ENCODE measurements around the gene PPARGC1A.

- TF ChIP-seq POLR2AphosphoS5 (IDR thresholded peaks at IDR 0.05) (no peak), CTCF (IDR thresholded peaks at IDR 0.05) (no peak)
Measured at GRCh38 chr4:23902222-23902804, 12.5 kb upstream of the PPARGC1A start.
